Hepatocyte (in vitro differentiated cells): ENCODE data around the gene DYRK3. TPM values are rescaled to one million over a fixed set of nuclear protein-coding genes. Genes with fewer than 3 reads are reported as not detected.

Source experiments
- DNase-seq: peaks from one replicate; pipeline ENCODE4 v3.0.0-alpha.2; 2016; ENCODE audit warnings: low spot score
- H2AFZ ChIP-seq: fragments of 200-600 bp; sonication (generic); 2 replicates; pipeline ENCODE4 v1.6.0; 2016; ENCODE audit warnings: antibody characterized with exemption, mild to moderate bottlenecking
- H3K27ac ChIP-seq: fragments of 200-600 bp; sonication (generic); 2 replicates; pipeline ENCODE4 v1.5.1; 2016; ENCODE audit warnings: mild to moderate bottlenecking
- H3K27me3 ChIP-seq: fragments of 200-600 bp; sonication (generic); 2 replicates; pipeline ENCODE4 v1.6.1; 2016
- H3K36me3 ChIP-seq: fragments of 200-600 bp; sonication (generic); replicated peaks from 2 replicates; pipeline ENCODE4 v1.5.1; 2016; ENCODE audit warnings: low read depth; ENCODE audit not compliant: insufficient read depth
- H3K4me1 ChIP-seq: fragments of 200-600 bp; sonication (generic); 2 replicates; pipeline ENCODE4 v1.5.1; 2016; ENCODE audit warnings: mild to moderate bottlenecking, moderate library complexity; ENCODE audit not compliant: insufficient read depth
- H3K4me2 ChIP-seq: fragments of 200-600 bp; sonication (generic); 2 replicates; pipeline ENCODE4 v1.6.0; 2016
- H3K4me3 ChIP-seq: fragments of 200-600 bp; sonication (generic); 2 replicates; pipeline ENCODE4 v1.5.1; 2016; ENCODE audit warnings: mild to moderate bottlenecking
- H3K79me2 ChIP-seq: fragments of 200-600 bp; sonication (generic); 2 replicates; pipeline ENCODE4 v1.6.0; 2017; ENCODE audit warnings: mild to moderate bottlenecking
- H3K9me2 ChIP-seq: fragments of 200-600 bp; sonication (generic); replicated peaks from 2 replicates; pipeline ENCODE4 v1.6.0; 2017; ENCODE audit warnings: mild to moderate bottlenecking; ENCODE audit not compliant: insufficient read depth
- H3K9me3 ChIP-seq: fragments of 200-600 bp; sonication (generic); 2 replicates; pipeline ENCODE4 v1.5.1; 2016; ENCODE audit warnings: low read depth, mild to moderate bottlenecking
- H4K20me1 ChIP-seq: fragments of 200-600 bp; sonication (generic); 2 replicates; pipeline ENCODE4 v1.6.0; 2016; ENCODE audit warnings: mild to moderate bottlenecking; ENCODE audit not compliant: insufficient read depth, poor library complexity, severe bottlenecking
- CTCF ChIP-seq: fragments of 200-600 bp; sonication (generic); IDR thresholded peaks from 2 replicates; pipeline ENCODE4 v1.5.1; 2016; ENCODE audit warnings: antibody characterized with exemption, mild to moderate bottlenecking; ENCODE audit not compliant: poor library complexity
- EZH2 ChIP-seq: fragments of 200-600 bp; sonication (generic); IDR thresholded peaks from 2 replicates; pipeline ENCODE4 v1.6.1; 2016; ENCODE audit warnings: antibody characterized with exemption, mild to moderate bottlenecking, borderline replicate concordance
- EZH2phosphoT487 ChIP-seq: fragments of 200-600 bp; sonication (generic); IDR thresholded peaks from one replicate; pipeline ENCODE4 v1.6.1; 2018; ENCODE audit warnings: antibody characterized with exemption, mild to moderate bottlenecking, low read depth, moderate library complexity; ENCODE audit not compliant: unreplicated experiment, severe bottlenecking
- WGBS: methylation state at CpG from one replicate; pipeline ENCODE4 v1.1.6; 2016; ENCODE audit warnings: low lambda C conversion rate; ENCODE audit errors: missing lambda C conversion rate; 5-methylcytosine and 5-hydroxymethylcytosine counted together
- polyA plus RNA-seq: library from polyadenylated mRNA; unstranded; fragments of >200 nt; fragmentation: Nextera tagmentation; extraction: Ambion mirVana; gene quantifications from 2 replicates; pipeline ENCODE4 v1.2.1, GENCODE V29; 2016
- total RNA-seq: library from RNA; depleted of rRNA; stranded (reverse); fragments of >200 nt; gene quantifications from 2 replicates; pipeline ENCODE4 v1.2.3, GENCODE V29; 2014

Gene DYRK3
- total and polyA plus RNA-seq, 2 experiments from 2014 or later: 5.8 to 6.2 TPM

- WGBS: 92% methylated on average over 4 of the region's 4 CpGs
- H3K79me2 ChIP-seq: no peaks in the 10 kb centered on the region
Measured at GRCh38 chr1:206660136-206660535, 24.8 kb downstream of the DYRK3 start.

GRCh38 chr1:206661161-206661820 lies 26.0 kb downstream of the DYRK3 start:
- no peak for DNase-seq
- Histone ChIP-seq H4K20me1 (no peaks in the 10 kb centered on the region), H3K79me2 (no peaks in the 10 kb centered on the region), H3K27me3 (peaks cover 21% of the 10 kb centered on the region), H3K4me2 (no peak overlapping the region), H3K4me3 (no peak overlapping the region), H3K9me3 (no peaks in the 10 kb centered on the region), H3K27ac (no peak overlapping the region), H2AFZ (no peak overlapping the region), H3K36me3 (no peaks in the 10 kb centered on the region), H3K4me1 (peaks cover 4% of the 10 kb centered on the region), H3K9me2 (no peaks in the 10 kb centered on the region)
- WGBS: 89% methylated on average over 11 of the region's 11 CpGs
- TF ChIP-seq CTCF (no peak), EZH2 (no peak), EZH2phosphoT487 (no peak)

More at GRCh38 chr1:206660136-206660535, 24.8 kb downstream of the DYRK3 start:
- Histone ChIP-seq H3K9me2 (no peaks in the 10 kb centered on the region), H3K27me3 (peaks cover 21% of the 10 kb centered on the region), H3K4me1 (peaks cover 4% of the 10 kb centered on the region), H4K20me1 (no peaks in the 10 kb centered on the region), H3K4me3 (no peak overlapping the region), H2AFZ (no peak overlapping the region), H3K36me3 (no peaks in the 10 kb centered on the region), H3K9me3 (no peaks in the 10 kb centered on the region), H3K27ac (no peak overlapping the region), H3K4me2 (no peak overlapping the region)
- no peak for DNase-seq
- no peak for TF ChIP-seq EZH2phosphoT487
- TF ChIP-seq EZH2: no peak
- TF ChIP-seq CTCF: no peak

DNA sequence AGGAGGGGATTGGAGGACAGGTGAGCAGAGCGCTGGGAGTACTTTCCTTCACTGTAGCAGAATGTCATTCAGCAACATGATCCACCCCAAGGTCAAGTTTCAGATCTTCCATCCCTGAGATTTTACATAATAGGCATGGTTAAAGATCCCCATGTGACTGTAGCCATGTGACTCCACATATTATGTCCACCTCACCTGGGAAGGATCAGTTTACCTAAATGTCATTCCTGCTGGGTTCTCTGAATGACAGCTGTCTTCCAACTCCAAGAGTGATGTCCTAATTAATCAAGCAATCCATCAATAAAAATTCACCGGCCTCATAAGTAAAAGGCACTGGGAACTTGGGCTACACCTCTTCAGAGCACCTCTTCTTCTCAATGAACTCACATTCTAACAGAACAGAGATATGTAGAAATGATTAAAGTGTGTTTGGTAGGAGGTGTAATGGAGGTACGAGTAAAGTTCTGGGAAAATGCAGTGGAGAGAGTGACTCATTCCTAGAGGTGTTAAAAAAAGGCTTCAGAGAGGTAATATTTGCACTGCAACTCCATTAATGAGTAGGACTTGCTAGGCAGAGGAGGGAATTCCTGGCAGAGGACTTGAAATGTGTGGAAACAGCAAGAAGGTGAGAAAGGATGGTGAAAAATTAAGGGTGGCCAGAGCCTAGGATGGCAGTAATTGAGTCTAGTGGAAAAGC lies 27.2 kb downstream of the DYRK3 start:
- TF ChIP-seq CTCF (no peak), EZH2 (no peak), EZH2phosphoT487 (no peak)
- Histone ChIP-seq H3K27me3 (peaks cover 21% of the 10 kb centered on the region), H4K20me1 (no peaks in the 10 kb centered on the region), H3K27ac (no peak overlapping the region), H3K4me1 (peaks cover 4% of the 10 kb centered on the region), H3K9me2 (no peaks in the 10 kb centered on the region), H3K9me3 (no peaks in the 10 kb centered on the region), H3K4me2 (no peak overlapping the region), H3K79me2 (no peaks in the 10 kb centered on the region), H3K36me3 (no peaks in the 10 kb centered on the region), H3K4me3 (no peak overlapping the region), H2AFZ (no peak overlapping the region)
- 62% methylated on average over 3 of the region's 3 CpGs for WGBS
- no peak for DNase-seq
